GM19025 (cell line): ENCODE results near the gene CTR9.
A peak's percentile ranks its signal among the peaks of the same experiment; 100 is the strongest.

ENCODE experiments used
- ATAC-seq: cut with Tn5 transposase; IDR thresholded peaks from one replicate; pipeline ENCODE4 v1.9.1; 2021; ENCODE audit warnings: mild to moderate bottlenecking, low read depth, moderate library complexity; ENCODE audit not compliant: unreplicated experiment

Gene CTR9

DNA sequence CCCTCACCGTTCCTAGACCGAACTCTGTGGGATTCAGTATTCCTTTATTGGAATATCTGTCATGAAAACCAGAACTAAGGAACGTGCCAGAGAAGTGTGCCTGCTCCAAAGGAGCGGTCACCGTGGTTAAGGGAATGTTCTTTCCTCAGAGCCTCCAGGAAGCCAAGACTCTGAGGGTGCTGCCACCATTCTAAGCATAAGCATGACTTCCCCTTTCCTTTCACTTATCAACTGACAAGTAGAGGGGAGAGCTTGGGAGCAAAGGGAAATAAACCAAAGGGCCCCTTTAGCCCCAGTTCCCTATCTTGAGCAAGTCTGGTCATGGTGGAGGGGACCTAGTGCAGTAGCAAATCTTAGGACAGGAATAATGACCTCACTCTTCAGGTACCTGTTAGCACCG, 26.8 kb downstream of the CTR9 start:
- ATAC-seq: no peak

- no peak for ATAC-seq
Observed at GRCh38 chr11:10778217-10778970, 27.3 kb downstream of the CTR9 start.

DNA sequence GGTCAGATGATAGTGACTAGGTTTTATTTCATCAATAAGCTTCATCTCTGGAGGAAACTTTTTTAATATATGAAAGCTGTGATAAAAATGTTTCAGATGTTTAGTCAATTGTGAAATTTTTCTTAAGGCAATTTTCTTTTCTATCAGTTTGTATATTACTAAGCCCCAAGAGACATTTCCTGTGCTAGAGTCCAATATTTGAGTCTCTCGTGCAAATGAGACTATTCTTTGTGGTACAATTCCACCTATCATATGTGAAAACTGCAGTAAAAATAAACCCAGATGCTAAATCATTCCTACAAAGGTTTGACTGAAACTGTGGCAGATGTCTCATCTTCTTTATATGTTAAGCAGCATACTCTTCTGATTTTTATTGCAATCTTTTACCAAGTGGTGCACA, 28.0 kb downstream of the CTR9 start:
- no peak for ATAC-seq

GRCh38 chr11:10780040-10780439, 29.0 kb downstream of the CTR9 start:
- ATAC-seq: no peak

DNA sequence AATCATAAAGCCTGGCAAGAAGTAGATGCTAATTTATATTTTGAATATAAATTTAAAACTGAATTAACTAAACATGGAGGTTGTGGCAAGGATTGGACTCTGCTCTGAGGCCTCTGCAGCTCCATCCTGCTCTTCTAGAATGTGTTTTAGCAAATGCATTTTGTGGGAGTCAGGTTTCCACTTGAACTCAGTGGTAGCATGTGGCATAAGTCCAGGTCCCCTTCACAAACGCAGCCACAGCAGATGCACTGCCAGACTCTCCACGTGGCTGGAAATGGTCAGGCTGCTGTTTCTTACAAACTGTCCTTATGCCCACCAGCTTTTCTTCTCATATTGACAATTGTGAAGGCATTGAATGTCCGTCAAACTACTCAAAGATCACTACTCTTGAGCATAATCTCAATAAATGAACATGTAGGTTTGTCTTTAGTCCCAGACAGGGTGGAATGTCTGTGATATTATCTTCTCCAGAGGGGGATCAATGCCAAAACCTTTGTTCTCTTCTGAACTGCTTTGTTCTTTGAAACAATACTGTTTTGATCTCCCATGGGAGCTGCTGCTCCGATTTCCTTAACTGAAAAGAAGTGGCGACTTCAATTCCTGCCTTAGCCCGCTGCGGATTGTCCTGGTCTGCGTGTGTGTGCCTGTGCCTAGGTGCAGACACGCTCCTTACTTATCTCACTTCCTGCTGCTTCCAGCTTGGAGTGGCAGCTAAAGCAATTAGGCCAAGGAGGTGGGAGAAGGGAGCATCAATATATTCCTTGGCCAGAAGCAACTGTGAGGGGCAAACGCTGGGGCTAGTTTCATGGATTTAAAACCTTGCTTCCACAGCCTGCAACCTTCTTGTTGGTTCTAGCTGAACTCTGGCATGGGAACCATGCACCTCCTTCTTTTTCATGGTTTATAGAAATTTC, 33.4 kb downstream of the CTR9 start:
- no peak for ATAC-seq

DNA sequence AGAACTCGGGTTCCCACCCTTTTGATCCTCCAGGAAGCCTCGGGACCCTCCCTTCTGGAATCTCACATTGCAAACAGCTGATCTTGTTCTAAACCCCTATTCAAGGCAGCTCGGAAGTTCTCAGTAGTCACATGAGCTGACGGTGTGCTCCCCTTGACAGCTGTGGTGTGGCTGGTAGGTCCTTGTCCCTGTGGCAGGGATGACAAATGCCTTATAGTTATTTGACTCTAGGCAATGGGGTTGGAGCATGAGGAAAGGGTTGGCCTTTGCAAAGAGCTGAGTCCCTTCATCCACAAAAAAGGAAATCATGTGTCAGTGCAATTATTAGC, 34.1 kb downstream of the CTR9 start:
- no peak for ATAC-seq

GRCh38 chr11:10786451-10786850, 35.4 kb downstream of the CTR9 start:
- ATAC-seq: no peak

- ATAC-seq: peak; percentile 92
Observed at GRCh38 chr11:10792385-10793068, 41.5 kb downstream of the CTR9 start.

GRCh38 chr11:10793470-10794255, 42.6 kb downstream of the CTR9 start:
- ATAC-seq: no peak

- ATAC-seq: no peak
Observed at GRCh38 chr11:10796191-10796590, 45.1 kb downstream of the CTR9 start.

DNA sequence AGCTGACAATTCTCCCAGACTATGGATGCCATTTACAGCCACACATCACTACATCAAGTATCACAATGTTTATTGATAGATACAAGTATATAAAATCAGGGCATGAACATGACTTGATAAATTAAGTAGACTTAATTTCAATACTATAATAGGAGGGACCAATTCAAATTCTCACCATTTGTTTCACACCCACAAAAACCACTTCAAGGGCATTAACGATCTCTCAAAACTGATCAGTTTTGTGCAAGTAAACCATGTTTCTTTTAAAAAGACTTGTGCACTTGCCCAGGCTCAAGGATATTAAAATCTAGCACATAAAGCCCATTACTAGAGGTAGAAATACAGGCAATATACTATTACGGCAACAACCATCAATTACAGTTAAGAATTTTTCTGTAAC, 46.0 kb downstream of the CTR9 start:
- ATAC-seq: no peak

DNA sequence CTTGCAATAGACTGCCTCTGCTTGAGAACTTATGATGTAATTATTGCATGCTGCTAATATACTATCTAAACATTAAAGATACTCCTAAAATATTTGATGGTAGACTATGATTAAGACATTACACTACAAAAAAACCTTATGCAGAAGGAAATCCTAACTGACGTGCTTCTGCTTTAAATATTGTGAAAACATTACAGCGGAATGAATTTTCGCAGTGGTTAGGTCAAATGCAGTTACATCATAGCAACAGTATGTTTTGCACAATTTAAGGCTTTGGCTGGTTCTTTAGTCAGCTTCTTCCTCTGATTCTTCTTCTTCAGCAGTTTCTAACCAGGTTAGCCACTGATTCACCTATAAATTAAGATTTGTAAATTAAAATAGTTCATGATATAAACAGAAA, 46.5 kb downstream of the CTR9 start:
- ATAC-seq: no peak

GRCh38 chr11:10798330-10798928, 47.4 kb downstream of the CTR9 start:
- ATAC-seq: no peak

DNA sequence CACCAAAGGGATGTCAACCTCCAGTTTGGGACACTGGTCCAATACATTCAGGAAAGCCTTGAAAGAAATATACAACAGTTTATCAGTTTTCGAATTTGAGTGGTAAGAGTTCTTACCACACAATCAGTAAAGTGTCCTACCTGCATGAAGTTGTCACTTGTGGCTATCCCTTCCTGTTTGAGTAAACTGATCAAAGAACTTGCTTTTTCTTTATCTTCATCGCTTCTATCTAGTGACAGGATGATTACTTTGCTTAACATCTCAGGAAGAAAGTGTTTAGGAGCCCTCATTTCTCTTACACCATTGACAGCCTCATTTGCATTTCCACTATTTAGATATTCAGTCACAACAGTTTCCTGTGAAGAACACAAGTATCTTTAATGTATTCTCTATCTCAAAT, 49.2 kb downstream of the CTR9 start:
- no peak for ATAC-seq

- no peak for ATAC-seq
Observed at GRCh38 chr11:10803676-10804075, 52.6 kb downstream of the CTR9 start.

DNA sequence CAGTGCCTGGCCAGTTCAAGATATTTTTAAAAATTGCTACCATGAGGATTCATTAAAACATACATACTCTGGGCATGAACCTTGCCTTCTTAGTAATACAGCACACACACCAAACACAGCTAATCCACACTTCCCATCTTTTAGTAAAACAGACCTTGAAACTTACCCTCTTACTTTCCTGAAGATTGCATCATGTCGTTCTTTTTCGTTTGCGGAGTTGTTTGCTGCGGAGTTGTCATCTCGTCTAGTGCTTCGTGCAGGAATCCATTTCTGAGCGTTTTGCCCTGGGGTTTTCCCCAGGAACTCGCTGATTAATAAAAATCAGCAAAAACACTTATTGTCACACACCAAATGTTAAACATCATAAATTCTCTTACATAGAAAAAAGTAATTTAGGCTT, 54.7 kb downstream of the CTR9 start:
- no peak for ATAC-seq

- no peak for ATAC-seq
Observed at GRCh38 chr11:10806206-10806605, 55.2 kb downstream of the CTR9 start.

DNA sequence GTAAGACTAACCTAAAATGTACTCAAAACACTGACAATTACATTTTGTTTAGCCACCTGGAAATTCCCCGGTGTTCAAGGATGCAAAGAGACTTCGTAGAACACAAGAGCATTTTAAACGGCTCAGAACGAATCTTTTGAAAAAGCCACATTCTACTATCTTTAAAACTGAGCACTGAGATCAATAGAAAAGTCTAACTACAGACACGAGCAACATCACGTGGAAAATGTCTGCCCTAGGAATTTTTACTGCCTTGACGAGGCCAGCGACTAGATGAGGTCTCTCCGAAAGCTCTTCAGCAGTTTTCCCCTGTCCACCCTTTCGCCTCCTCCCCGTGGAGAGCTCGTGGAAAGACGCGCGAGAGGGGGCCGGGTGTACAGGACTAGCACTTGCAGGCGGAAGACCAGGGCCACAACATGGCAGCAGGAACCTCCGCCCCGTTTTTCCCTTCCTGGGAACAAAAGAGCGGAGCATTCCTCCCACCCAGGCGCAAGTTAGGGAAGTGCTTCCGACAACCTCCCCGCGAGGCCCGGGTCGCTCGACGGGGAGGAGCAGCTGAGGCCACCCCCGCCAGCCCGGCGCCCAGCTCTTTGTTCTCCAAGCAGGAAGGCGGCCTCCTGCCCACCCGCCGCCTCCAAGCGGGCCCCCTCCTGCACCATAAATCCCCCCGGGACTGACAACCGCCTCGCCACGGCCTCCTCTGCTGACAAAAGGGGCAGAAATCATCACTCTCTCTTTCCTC, 56.6 kb downstream of the CTR9 start:
- peak; percentile 0 for ATAC-seq

GRCh38 chr11:10808235-10808552, 57.1 kb downstream of the CTR9 start:
- no peak for ATAC-seq
